Stimulated activated CD4-positive, alpha-beta T cell treated with anti-CD3 and anti-CD28 coated beads, Interleukin-2, amount 100 ng/mL, for 48 hours (primary cell): Measurements from ENCODE around the gene CHST6.
"Not testable (repeated sequence)": the region's sequence is repeated elsewhere in the genome, so short reads cannot be mapped to it uniquely, and the experiment has no call there.

Source experiments
- DNase-seq, 2 donors: peaks; one replicate each; pipeline ENCODE4 v3.0.0-alpha.2; 2020

CHST6 gene

DNA sequence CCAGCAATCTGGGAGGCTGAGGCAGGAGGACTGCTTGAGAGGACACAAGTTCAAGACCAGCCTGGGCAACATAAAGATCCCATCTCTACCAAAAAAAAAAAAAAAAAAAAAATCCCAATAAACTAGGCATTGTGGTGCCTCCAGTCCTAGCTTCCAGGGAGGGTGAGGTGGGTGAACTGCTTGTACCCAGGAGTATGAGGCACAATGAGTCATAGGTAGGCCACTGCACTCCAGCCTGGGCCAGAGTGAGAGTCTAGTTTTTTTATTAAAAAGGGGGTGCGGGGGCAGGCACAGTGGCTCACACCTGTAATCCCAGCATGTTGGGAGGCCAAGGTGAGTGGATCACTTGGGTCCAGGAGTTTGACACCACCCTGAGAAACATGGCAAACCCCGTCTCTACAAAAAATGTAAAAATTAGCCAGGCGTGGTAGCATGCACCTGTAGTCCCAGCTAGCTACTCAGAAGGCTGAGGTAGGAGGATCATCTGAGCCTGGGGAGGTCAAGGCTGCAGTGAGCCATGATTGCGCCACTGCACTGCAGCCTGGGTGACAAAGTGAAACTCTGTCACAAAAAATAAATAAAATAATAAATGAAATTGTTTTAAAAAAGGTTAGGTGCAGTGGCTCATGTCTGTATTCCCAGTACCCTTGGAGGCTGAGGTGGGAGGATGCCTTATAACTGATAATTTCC, 7.8 kb upstream of the CHST6 start:
- DNase-seq: no peak

DNA sequence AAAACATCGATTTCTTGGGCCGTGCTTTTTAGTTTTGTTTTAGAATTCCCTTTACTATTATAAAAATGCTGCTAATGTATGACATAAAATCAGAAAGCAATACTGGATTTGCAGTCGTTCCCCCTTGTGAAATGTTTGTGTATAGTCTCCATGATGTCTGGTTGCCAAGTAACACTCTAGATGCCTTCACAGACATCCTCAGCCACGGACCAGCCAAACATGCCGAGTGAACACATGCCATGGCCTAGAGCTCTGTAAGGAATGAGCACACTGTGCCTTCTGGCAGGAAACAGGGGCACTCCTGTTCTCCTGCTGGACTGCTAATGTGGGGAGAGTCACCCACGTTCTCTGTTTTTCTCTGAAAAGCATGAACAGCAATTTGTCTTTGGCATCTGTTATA, 6.6 kb upstream of the CHST6 start:
- not testable (repeated sequence) for DNase-seq

DNA sequence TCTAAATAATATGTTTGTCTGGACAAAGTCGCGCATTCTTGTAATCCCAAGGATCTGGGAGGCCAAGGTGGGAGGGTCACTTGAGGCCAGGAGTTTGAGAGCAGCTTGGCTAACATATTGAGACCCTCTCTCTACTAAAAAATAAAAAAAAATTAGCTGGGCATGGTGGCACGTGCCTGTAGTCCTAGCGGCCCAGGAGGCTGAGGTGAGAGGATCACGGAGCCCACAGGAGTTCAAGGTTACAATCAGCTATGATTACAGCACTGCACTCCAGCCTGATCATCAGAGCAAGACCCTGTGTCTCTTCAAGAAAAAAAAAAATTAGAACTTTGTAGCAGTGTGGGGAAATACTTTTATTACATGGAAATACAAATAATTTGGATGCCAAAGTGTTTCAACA, 6.1 kb upstream of the CHST6 start:
- no peak for DNase-seq

DNA sequence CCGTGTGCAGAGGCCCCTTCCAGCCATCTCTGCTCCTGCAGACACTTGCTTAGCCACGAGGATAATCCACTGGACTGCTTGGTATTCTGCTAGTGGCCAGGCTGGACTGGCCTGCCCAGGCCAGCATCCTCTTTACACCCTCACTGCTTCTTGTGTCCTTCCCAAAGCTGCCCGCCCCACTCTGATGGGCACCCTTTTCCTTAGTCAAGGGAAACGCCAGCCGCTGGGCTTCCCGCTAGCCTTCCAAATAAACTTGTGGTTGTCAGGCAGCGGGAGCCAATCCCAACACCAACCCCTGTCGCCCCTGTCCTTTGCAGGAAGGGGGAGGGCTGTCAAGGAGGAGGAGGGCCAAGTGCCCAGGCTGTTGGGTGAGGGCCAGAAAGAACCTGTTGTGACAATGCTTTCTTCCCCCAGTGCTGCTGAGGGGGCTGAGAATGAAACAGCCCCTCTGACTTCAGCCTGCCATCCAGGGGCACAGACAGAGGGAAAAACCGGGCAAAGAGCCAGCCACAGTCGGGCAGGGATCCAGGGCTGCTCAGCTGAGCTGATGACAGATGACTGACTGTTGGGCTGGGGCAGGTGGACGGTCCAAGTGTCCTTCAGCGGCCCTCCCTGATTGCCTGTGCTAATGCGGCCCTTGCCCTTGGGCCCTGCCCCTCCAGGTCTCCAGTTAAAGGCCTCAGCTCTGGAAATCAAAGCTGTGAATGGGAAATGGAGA, 3.5 kb upstream of the CHST6 start:
- not testable (repeated sequence) for DNase-seq

DNA sequence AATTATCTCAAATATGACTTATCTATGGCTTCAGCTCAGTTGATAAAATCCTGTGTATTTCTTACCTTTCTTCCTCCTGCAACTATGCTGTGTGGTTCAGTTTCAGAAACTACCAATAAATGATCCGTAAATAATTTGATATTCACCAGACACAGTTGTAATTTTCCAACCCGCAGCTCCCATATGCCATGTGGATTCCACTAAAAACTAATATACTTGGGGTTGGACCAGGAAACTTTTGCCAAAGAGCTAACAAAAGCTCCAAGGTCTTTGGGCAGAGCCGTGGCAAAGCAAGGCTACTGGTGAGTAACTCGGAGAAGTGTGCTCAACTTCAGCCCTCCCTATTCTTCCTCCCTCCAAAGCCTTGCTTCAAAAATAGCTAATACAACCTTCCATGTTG, 2.3 kb upstream of the CHST6 start:
- no peak for DNase-seq

DNA sequence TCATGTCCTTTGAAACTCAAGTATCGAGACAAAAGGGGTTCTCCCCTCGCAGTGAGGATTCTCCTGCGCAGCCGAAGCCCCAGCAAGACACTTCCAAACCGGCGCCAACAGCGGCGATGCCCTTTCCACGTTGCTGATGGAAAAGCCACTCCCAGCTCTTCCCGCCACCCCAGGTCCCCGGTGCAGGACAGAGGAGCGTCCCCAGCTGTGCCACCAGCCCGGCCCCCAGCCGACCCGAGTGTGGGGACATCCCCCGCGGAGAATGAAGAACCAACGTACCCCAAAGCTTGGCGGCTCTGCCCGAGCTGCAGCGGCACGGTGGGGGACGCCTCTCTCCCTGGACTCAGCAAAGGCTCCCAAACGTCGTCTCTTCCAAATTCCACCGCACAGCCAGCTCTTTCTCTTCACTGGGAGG, 573 bp downstream of the CHST6 start:
- no peak for DNase-seq

DNA sequence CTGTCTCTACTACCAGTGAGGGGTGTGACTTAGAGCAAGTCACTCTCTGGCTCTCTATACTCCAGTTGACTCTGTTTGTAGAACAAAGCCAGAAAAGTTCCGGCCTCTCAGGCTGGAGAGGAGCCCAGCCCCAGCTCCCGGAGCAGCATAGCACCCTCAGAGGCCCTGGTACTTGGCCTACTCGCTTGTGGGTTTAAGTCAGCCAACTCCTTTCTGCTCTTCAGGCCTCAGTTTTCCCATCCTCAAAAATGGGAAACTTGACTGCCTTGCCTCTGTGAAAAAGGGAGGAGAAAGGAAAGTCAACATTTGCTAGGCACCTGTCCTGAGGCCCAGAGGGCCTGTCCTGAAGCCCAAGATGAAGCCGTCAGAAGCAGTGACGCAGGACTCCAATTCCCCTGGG, 1.1 kb downstream of the CHST6 start:
- no peak for DNase-seq

DNA sequence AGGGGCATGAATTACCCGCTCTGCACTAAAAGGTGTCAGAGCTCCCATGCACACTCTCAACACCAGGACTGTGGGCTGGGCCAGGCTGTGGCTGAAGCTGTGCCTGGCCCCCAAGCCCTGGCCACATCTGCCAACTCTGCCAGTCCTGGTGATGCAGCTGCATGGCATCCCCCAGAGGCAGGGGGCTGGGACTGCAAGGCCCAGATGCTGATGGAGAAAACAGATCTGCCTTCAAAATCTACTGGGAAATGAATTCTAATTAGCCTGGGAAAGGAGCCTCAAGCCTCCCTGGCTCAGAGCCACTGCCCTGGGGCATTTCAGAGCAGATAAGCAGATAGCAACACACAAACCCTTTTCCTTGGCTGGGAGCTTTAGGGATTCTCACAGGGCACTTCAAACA, 3.4 kb downstream of the CHST6 start:
- DNase-seq: no peak

DNA sequence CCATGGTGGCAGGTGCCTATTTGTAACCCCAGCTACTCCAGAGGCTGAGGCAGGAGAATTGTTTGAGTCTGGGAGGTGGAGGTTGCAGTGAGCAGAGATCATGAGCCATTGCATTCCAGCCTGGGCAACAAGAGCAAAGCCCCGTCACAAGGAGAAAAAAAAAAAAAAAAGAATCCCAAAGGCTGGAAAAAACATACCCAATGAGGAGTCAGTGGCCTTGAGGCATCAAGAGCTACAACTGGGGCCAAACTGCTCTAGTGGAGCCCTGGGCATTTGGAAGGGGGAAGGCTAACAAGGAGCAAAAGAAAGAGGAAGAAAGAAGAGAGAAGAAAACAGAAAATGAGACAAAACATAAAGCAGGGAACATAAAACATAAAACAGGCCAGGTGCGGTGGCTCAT, 6.9 kb downstream of the CHST6 start:
- no peak for DNase-seq

DNA sequence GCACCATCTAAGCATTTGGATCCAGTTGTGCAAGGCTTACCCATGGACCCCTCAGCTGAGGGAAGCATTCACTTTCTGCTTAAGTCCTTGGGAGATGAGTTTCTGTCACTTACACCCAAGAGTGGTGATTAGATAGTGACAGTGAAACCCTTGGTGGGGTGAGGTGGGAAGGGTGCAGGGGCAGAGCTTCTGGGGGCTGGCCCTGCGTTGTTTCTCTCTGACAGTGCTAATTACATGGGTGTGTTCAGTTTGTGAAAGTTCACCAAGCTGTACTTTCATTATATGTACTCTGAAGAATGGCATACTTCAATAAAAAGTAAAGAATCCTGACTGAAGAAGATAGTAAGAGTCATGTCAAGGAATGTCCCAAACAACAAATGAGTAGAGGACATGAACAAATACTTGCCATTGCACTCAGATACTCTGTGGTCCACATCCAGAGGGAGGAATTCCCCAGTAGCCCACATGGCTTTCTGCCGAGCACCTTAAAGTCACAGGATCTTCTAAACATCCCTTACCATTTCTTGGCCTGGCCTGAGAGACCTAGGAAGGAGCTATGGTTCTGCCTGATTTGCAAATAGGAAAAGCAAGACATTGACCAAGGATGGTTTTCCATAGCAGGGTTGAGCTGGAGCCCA, 8.4 kb downstream of the CHST6 start:
- DNase-seq: no peak

DNA sequence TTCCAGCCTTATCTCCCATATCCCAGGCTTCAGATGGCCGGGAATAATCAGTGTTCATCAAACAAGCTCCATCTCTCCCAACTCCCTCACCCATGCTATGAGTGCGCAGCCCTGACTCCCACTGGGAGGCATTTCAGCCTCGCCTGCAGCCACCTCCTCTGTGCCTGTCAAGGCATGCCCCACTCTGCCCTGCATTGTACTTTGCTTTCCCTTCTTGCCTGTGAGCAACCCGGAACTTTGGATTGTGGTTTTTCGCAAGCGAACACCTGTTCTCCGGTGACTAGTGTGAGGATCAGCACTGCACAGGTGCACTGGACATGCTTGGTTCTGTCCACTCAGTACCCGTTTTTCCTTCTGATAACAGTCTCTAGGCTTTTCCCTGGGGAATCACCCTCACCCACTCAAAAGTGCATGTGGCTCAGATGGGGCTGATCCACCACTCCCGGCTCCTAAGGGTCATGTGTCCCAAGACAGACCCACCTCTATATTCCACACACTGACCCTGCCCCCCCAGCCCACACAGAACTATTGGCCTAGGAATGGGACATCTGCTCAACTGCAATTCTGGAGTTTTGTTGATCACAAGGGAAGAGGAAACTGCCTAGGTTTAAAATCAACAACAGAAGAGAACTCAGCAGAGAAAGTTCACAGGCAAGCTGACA, 9.1 kb downstream of the CHST6 start:
- no peak for DNase-seq

DNA sequence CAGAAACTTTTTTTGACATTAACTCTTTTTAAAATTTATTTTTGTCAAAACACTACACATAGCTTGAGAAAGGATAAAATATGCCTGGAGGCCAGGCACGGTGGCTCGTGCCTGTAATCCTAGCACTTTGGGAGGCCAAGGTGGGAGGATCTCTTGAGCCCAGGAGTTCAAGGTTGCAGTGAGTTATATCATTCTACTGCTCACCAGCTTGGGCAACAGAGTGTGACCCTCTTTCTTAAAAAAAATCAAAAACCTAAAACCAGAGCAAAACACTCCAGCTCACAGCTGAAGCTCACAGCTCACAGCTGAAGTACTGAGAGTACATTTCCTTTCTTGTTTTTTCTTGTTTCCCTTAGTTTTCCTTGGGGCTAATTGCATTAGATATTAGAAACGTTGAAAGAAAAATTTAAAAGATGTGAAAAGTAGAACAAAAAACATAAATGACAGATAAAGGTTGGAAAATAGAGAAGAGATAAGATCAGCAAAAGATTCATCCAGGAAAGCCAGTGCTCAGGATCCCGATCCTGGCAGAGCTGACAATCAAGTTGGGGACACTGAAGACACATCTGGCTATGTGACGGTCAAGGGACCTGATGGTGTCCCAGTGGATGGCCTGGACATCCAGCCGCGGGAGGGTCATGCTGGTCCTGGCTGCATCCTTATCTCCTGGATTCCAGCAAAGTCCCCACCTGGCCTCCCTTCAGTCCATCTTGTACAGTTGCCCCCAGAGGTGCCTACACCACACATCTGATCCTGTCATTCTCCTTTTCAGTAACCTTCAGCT, 9.8 kb downstream of the CHST6 start:
- no peak for DNase-seq

DNA sequence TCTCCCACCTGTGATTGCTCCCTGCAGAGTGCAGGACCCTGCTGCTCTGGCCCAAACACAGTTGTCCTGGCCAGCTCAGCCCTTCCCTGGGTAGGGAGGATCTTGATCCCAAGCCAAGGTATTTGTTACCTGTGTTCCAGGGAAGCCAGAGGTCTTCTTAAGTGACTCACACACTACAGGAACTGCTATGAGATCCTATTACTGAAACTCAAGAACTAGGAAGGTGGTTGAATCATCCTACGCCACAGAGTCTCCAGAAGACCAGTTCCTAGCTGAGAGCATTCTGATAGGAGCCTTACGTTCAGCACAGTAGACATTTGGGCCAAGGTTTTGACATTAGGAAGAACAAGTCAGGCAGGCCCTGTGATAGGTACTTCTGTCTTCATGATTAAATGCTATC, 12.0 kb downstream of the CHST6 start:
- DNase-seq: no peak

DNA sequence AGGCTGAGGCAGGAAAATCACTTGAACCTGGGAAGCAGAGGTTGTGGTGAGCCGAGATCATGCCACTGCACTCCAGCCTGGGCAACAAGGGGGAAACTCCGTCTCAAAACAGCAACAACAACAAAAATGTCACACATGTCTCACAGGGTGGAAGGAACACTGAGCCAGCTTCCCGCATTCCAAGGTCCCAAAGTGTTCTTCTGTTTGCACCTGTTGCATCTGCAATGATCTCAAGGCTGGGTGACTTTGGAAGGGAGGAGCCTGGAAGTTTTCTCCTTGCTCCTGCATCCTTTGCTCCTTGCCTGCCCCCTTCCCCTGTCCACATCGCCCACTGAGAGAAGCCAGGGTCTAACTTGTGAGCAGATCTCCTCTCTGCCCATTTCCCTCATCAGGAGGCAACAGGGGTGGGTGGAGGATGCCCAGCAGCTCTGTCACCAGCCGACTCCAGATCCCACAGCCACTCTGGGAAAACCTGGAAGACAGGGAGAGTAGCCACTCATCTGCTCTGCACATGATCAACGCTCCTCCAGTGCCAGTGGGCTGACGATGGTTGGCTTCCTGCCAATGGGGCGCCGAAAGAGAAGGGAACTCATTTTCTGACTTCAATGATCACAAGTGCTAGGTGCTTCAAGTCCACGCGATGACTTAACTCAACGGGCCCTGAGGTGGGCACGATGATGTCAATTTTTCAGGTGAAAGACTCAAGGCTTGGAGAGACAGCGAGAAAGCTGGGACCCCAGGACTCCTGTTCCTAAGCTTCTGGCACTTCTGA, 12.6 kb downstream of the CHST6 start:
- DNase-seq: no peak

DNA sequence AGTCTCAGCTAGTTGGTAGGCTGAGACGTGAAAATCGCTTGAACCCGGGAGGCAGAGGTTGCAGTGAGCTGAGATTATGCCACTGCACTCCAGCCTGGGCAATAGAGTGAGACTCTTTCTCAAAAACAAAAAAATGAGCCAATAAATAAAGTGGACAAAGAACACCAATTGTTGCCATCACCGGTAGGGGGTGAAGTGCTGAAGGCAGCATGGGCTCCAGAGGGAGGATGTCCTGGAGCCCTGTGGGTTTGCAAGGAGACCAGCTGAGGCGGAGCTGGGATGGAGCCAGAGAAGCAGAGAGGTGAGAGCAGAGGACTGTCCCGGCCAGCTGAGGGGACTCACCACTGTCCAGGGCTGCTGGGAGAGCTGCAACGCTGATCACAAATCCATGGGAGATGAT, 13.8 kb downstream of the CHST6 start:
- DNase-seq: no peak

DNA sequence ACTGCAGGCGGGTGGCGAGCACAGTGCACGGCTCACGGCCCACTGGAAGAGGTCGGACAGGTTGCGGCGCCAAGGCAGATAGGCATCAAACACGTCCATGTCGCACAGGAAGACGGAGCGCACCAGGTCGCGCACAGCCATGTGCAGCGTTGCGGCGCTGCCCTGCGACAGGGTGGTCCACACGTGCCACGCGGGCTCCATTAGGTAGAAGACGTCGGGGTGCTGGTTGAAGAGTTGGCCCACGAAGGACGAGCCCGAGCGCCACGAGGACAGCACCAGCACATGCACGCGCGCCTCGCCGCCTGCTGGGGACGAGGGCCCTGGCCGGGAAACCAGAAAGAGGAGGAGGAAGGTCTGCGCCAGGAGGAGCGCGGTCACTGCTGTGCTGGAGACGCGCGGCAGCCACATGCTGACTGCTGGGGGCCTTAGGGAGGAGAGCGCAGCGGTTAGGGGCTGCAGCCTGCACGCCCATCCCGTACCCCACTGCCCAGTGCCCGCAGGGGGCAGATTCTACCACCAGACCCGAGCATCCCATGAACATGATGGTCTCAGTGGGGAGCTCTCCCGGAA, 15.7 kb downstream of the CHST6 start:
- DNase-seq: no peak

DNA sequence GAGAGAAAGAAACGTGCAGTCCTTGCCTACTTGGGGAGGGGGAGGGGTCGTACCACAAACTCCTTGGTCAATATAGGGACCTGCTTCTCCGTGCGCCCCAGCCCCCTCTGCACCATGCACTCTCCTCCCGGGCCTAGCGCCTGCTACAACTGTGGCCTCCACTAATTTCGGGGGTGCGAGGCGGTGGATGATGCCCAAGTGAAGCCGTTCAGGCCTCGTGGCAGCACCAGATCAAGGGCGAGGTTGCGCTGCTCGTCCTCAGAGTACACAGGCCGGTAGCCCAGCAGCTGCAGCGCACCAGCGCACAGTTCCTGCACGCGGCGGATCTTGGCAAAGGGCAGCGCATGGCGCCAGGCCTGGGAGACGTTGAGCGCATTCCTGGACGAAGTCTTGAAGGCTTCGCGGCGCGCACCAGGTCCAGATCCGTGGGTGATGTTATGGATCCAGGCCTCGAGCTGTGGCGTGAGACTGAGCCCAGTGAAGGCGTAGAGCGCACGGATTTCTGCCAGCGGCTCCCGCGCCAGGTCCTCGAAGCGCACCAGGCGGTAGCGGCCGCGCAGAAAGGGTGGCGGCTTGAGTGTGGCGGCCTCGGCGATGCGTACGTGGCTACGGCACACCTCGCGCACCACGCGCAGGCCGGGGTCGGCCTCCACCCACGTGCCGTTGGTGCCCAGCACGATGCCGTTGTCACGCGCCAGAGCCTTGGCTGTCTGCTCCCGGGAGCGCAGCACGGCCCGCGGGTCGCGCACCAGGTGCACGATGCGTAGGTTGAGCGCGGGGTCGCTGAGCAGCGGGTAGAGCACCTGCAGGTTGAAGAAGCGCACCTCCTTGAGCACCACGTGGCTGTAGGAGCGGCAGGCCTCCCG, 16.5 kb downstream of the CHST6 start:
- no peak for DNase-seq

DNA sequence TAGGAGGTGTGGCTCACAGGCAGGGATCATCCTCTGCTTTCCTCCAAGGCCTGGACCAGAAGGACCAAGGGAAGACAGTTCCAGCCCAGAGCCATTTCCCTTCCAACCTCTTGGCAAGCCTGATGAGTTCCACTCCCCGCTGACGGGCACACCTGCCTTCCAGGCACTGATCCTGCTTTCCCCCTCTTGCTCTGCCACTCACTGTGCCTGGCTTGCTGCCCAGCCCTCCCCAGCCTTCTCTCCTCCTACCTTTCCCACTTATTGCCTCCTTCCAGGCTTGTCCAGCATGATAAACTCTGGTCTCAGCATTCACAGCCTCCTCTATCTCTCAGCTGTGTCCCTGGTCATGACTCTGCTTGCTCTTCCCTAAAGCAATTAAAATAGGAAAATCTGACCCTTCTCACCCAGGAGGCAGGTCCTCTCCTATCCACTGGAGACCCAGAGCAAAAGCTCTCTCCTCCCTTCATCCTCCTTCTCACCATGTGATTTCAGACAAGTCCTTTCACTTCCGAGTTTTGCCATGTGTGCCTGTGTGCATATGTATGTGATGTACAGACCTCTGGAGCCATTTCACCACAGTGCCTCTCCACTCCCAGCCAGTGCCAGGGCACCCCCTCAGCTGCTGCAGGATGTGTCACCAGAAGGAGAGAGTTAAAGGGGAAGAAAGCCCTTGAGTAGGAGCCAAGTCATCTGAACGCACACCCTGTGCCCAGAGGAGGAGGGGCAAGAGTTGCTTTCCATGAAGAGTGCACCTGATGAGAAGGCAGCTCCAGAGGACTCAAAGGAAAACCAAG, 17.4 kb downstream of the CHST6 start:
- DNase-seq: no peak

DNA sequence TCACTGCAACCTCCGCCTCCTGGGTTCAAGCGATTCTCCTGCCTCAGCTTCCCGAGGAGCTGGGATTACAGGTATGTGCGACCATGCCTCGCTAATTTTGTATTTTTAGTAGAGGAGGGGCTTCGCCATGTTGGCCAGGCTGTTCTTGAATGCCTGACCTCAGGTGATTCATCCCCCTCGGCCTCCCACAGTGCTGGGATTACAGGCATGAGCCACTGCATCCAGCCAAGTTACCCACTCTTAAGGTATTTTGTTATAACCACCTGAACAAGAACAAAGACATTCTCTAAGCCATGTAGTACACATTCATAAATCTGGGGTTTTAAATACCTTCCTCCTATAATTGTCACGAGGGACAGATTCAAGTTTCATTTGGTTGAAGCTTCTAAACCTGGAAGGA, 18.4 kb downstream of the CHST6 start:
- no peak for DNase-seq

DNA sequence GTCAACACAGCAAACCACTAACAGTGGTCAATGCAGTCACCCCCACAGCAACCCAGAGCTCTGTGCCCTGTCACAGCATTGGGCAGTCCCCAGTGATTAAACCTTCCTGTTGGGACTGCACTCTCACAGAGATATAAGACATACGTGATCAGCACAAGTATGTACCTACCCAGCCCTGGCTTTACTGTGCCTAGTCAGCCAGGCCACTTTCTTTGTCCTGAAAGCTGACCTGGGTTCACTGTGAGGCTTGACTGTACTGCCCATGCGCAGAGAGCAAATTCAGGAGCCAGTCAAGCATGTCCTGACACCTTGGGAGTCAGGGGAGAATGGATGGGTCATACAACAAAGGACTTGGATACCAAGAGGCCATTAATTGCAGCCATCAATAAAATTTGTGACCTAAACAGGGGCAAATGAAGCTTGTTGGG, 19.8 kb downstream of the CHST6 start:
- DNase-seq: no peak
